Cardiac muscle cell (in vitro differentiated cells and primary cell): ENCODE data around the gene GPR39. TPM values are rescaled to one million over a fixed set of nuclear protein-coding genes. Genes with fewer than 3 reads are reported as not detected.

ENCODE experiments used
- DNase-seq, 2 donors: peaks; one replicate each; pipeline versions ENCODE4 v3.0.0 to v3.0.0-alpha.2; 2010 to 2017; ENCODE audit warnings: low read depth in 1 of 2, low spot score in 1 of 2
- H3K27ac ChIP-seq: fragments of 200-600 bp; sonication (generic); 2 replicates; pipeline ENCODE4 v1.5.1; 2016
- H3K27me3 ChIP-seq: fragments of 200-600 bp; sonication (generic); 2 replicates; pipeline ENCODE4 v1.6.0; 2016; ENCODE audit warnings: control low read depth
- H3K36me3 ChIP-seq: fragments of 200-600 bp; sonication (generic); 2 replicates; pipeline ENCODE4 v1.5.1; 2016; ENCODE audit warnings: control low read depth
- H3K4me1 ChIP-seq: fragments of 200-600 bp; sonication (generic); 2 replicates; pipeline ENCODE4 v1.8.1; 2017; ENCODE audit warnings: low read depth, mild to moderate bottlenecking, mixed run types
- H3K4me3 ChIP-seq: fragments of 200-600 bp; sonication (generic); 2 replicates; pipeline ENCODE4 v1.5.1; 2016; ENCODE audit warnings: mild to moderate bottlenecking
- H3K9me3 ChIP-seq: fragments of 200-600 bp; sonication (generic); 2 replicates; pipeline ENCODE4 v1.5.1; 2017; ENCODE audit warnings: low read depth, mild to moderate bottlenecking, control low read depth
- CTCF ChIP-seq: IDR thresholded peaks from 2 replicates; pipeline ENCODE4 v1.5.1; 2012; ENCODE audit warnings: low read depth, mild to moderate bottlenecking, low read length
- polyA plus RNA-seq: library from polyadenylated mRNA; unstranded; fragments of >200 nt; fragmentation: Nextera tagmentation; extraction: Ambion mirVana; gene quantifications from 2 replicates; pipeline ENCODE4 v1.2.1, GENCODE V29; 2016
- total RNA-seq: library from RNA; depleted of rRNA; stranded (reverse); fragments of >200 nt; gene quantifications from 2 replicates; pipeline ENCODE4 v1.2.3, GENCODE V29; 2016

GPR39 gene
- total and polyA plus RNA-seq, 2 experiments from 2014 or later = 4.0 to 10.9 TPM

GRCh38 chr2:132400169-132400900, 16.3 kb upstream of the GPR39 start:
- Histone ChIP-seq H3K27ac (no peak overlapping the region), H3K4me3 (no peak overlapping the region), H3K27me3 (no peaks in the 10 kb centered on the region), H3K4me1 (no peaks in the 10 kb centered on the region), H3K36me3 (no peaks in the 10 kb centered on the region), H3K9me3 (no peaks in the 10 kb centered on the region)
- DNase-seq = peak in 1 of 2 donors; percentile 94
- peak; percentile 40 for TF ChIP-seq CTCF

GRCh38 chr2:132400901-132401240, 15.7 kb upstream of the GPR39 start:
- Histone ChIP-seq H3K9me3 (no peaks in the 10 kb centered on the region), H3K27ac (no peak overlapping the region), H3K36me3 (no peaks in the 10 kb centered on the region), H3K4me3 (no peak overlapping the region), H3K4me1 (no peaks in the 10 kb centered on the region), H3K27me3 (no peaks in the 10 kb centered on the region)
- DNase-seq = peak in 1 of 2 donors; percentile 6
- no peak for TF ChIP-seq CTCF

GRCh38 chr2:132401326-132401725, 15.3 kb upstream of the GPR39 start:
- H3K27ac ChIP-seq = no peak overlapping the region
- H3K36me3 ChIP-seq = no peaks in the 10 kb centered on the region
- H3K4me1 ChIP-seq = no peaks in the 10 kb centered on the region
- H3K27me3 ChIP-seq = no peaks in the 10 kb centered on the region
- no peak for DNase-seq
- TF ChIP-seq CTCF = no peak
- no peaks in the 10 kb centered on the region for H3K9me3 ChIP-seq
- H3K4me3 ChIP-seq = no peak overlapping the region

GRCh38 chr2:132403146-132403545, 13.5 kb upstream of the GPR39 start:
- Histone ChIP-seq H3K9me3 (no peaks in the 10 kb centered on the region), H3K4me3 (no peak overlapping the region), H3K4me1 (no peaks in the 10 kb centered on the region), H3K27me3 (no peaks in the 10 kb centered on the region), H3K36me3 (no peaks in the 10 kb centered on the region), H3K27ac (no peak overlapping the region)
- DNase-seq = no peak
- TF ChIP-seq CTCF = no peak

GRCh38 chr2:132404056-132404455, 12.5 kb upstream of the GPR39 start:
- no peak for DNase-seq
- Histone ChIP-seq H3K4me3 (no peak overlapping the region), H3K4me1 (no peaks in the 10 kb centered on the region), H3K36me3 (no peaks in the 10 kb centered on the region), H3K27me3 (no peaks in the 10 kb centered on the region), H3K27ac (no peak overlapping the region), H3K9me3 (no peaks in the 10 kb centered on the region)
- TF ChIP-seq CTCF = no peak
